GM23248 (cell line): ENCODE measurements around the gene DPEP2.

ENCODE experiments used
- EZH2 ChIP-seq: fragments of 200-600 bp; sonication (generic); IDR thresholded peaks from 2 replicates; pipeline ENCODE4 v1.6.1; 2018; ENCODE audit warnings: antibody characterized with exemption, mild to moderate bottlenecking; ENCODE audit not compliant: insufficient read depth, poor library complexity, severe bottlenecking
- EZH2phosphoT487 ChIP-seq: fragments of 200-600 bp; sonication (generic); IDR thresholded peaks from 2 replicates; pipeline ENCODE4 v1.6.1; 2018; ENCODE audit warnings: antibody characterized with exemption, moderate library complexity, mild to moderate bottlenecking, low read depth; ENCODE audit not compliant: insufficient read depth

DNA sequence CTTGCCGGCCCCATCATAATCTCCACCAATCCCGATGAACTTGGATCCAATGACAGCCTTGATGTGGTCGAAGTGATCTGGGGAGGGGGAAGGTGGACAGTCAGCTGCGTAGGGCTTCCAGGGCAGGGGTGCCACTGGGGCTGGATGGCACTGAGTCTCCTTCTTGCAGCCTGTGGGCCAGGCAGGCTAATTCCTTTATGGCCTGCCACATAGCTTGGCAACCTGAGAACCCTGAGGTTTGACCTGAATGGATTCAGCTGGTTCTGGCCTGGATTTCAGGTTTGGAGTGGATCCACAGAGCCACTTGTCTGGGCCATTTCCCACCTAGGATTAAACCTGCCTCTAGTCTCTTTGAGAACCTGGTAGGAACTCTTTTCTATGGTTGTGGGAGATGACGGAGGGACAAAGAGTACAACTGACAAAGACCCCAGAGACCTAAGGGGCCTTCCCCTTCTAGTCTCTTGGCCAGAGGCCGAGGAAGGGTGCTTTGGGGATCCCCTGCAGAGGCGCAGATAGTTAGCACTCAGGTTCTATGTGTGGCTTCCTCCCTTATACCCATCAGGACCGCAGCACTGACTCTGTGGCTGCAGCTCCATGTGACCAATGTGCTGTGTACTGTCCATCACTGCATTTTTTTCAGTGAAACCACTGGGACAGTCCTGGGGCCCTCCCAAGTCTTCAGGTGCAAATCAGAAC, 9.8 kb downstream of the DPEP2 start:
- TF ChIP-seq EZH2 (no peak), EZH2phosphoT487 (no peak)
